K562 (cell line): ENCODE data around the gene UPF1. TPM values are rescaled to one million over a fixed set of nuclear protein-coding genes. Genes with fewer than 3 reads are reported as not detected.

Experiments
- ATAC-seq: fragments of 200-7000 bp; cut with Tn5 transposase; 3 replicates; pipeline ENCODE4 v1.9.1; 2020; ENCODE audit warnings: moderate library complexity
- BruUV-seq: library from RNA; stranded (reverse); fragments of 400-500 nt; replicated peaks from 2 replicates; lab custom pipeline; 2021; lab: Mats Ljungman, UMichigan
- CTCF ChIA-PET: fragments of 300-600 bp; formaldehyde crosslinking; extraction: SDS; loops from one replicate; lab custom pipeline; 2021; ENCODE audit warnings: low intra/inter-chr PET ratio; lab: Yijun Ruan, JAX
- POLR2A ChIA-PET: fragments of 300-600, 350-650 bp; sonication (Branson Sonifier 250); formaldehyde crosslinking; extraction: SDS; loops from one replicate; lab custom pipeline; 2021; ENCODE audit warnings: antibody characterized with exemption, inconsistent platforms; lab: Yijun Ruan, JAX
- DNase-seq, 4 experiments: peaks; one replicate each; pipeline versions ENCODE4 v3.0.0 to v3.0.0-alpha.2; 2011 to 2018; ENCODE audit warnings: low spot score in 3 of 4, mixed read lengths in 3 of 4; ENCODE audit errors: extremely low read depth in 1 of 4
- FAIRE-seq: peaks from 2 replicates; lab custom pipeline; 2011; peaks lifted over from hg19 to GRCh38; lab: Jason Lieb, UNC
- H2AFZ ChIP-seq: 2 replicates; pipeline ENCODE4 v1.6.0; 2011; ENCODE audit warnings: low read depth, low read length, control low read depth, inconsistent platforms
- H3K27ac ChIP-seq: fragments of 200-600 bp; 3 replicates; pipeline ENCODE4 v1.8.0; 2011; ENCODE audit warnings: low read depth, mild to moderate bottlenecking, control low read depth, inconsistent platforms, low read length, moderate library complexity, mixed read lengths; ENCODE audit errors: extremely low read depth
- H3K27me3 ChIP-seq, 2 experiments: fragments of 300-600 bp in 1 of 2; 2 replicates in 1 of 2; 3 replicates in 1 of 2; pipeline versions ENCODE4 v1.6.0 to v1.8.0; 2011; ENCODE audit warnings: inconsistent platforms in 2 of 2, low read length in 2 of 2, mild to moderate bottlenecking in 1 of 2, mixed read lengths in 1 of 2, moderate library complexity in 1 of 2; ENCODE audit not compliant: control insufficient read depth in 2 of 2, insufficient read depth in 2 of 2
- H3K36me3 ChIP-seq: fragments of 300-600 bp; 3 replicates; pipeline ENCODE4 v1.8.0; 2011; ENCODE audit warnings: mild to moderate bottlenecking, low read length, inconsistent platforms; ENCODE audit not compliant: control insufficient read depth, insufficient read depth
- H3K4me1 ChIP-seq, 2 experiments: fragments of 200-600 bp in 1 of 2; replicated peaks in 1 of 2; 2 replicates in 1 of 2; 3 replicates in 1 of 2; pipeline versions ENCODE4 v1.5.1 to v1.8.0; 2011; ENCODE audit warnings: inconsistent platforms in 2 of 2, low read length in 2 of 2, mild to moderate bottlenecking in 1 of 2, mixed read lengths in 1 of 2, moderate library complexity in 1 of 2; ENCODE audit not compliant: control insufficient read depth in 2 of 2, insufficient read depth in 2 of 2
- H3K4me2 ChIP-seq: 2 replicates; pipeline ENCODE4 v1.6.1; 2011; ENCODE audit warnings: low read length, control low read depth, inconsistent platforms, mixed read lengths; ENCODE audit not compliant: insufficient read depth
- H3K4me3 ChIP-seq: fragments of 200-600 bp; sonication (generic), shearing (Covaris generic); 2 replicates; pipeline ENCODE4 v1.5.1; 2016; ENCODE audit warnings: control low read depth, inconsistent platforms
- H3K79me2 ChIP-seq: fragments of 200-600 bp; 3 replicates; pipeline ENCODE4 v1.8.0; 2011; ENCODE audit warnings: low read length, inconsistent platforms; ENCODE audit not compliant: control insufficient read depth, insufficient read depth
- H3K9ac ChIP-seq, 2 experiments: 2 replicates each; pipeline versions ENCODE4 v1.6.0 to v1.6.1; 2011; ENCODE audit warnings: low read depth in 2 of 2, low read length in 2 of 2, control low read depth in 1 of 2, inconsistent platforms in 1 of 2, mild to moderate bottlenecking in 1 of 2, mixed read lengths in 1 of 2; ENCODE audit not compliant: insufficient read depth in 1 of 2
- H3K9me1 ChIP-seq: one replicate; pipeline ENCODE4 v1.6.0; 2011; ENCODE audit warnings: inconsistent platforms, mild to moderate bottlenecking, low read length, moderate library complexity; ENCODE audit not compliant: control insufficient read depth, insufficient read depth
- H3K9me3 ChIP-seq: replicated peaks from 2 replicates; pipeline ENCODE4 v1.5.1; 2011; ENCODE audit warnings: low read depth, low read length, inconsistent platforms; ENCODE audit not compliant: control insufficient read depth, insufficient read depth
- H4K20me1 ChIP-seq: replicated peaks from 2 replicates; pipeline ENCODE4 v1.6.1; 2011; ENCODE audit warnings: low read length, inconsistent platforms, mixed read lengths; ENCODE audit not compliant: control insufficient read depth, insufficient read depth
- E2F5 ChIP-seq: sonication (generic); formaldehyde crosslinking; IDR thresholded peaks from 2 replicates; pipeline ENCODE4 v1.8.0; 2022; ENCODE audit warnings: mild to moderate bottlenecking, missing genetic modification reagents
- E2F6 ChIP-seq, 2 experiments: IDR thresholded peaks; 2 replicates each; pipeline ENCODE4 v1.6.1; 2011; ENCODE audit warnings: borderline replicate concordance in 1 of 2, control low read depth in 1 of 2, low read depth in 1 of 2, low read length in 1 of 2, mild to moderate bottlenecking in 1 of 2, mixed read lengths in 1 of 2, moderate library complexity in 1 of 2; ENCODE audit not compliant: insufficient read depth in 1 of 2, insufficient read length in 1 of 2, poor library complexity in 1 of 2, severe bottlenecking in 1 of 2; ENCODE audit errors: extremely low read depth in 1 of 2
- EGR1 ChIP-seq: fragments of 450-650 bp; conservative IDR thresholded peaks from 2 replicates; pipeline ENCODE4 v1.6.1; 2017; ENCODE audit warnings: mild to moderate bottlenecking
- HSF4 ChIP-seq: fragments of 250-450 bp; sonication (Bioruptor Pico); IDR thresholded peaks from 2 replicates; pipeline ENCODE4 v2.1.2; 2022; ENCODE audit warnings: mild to moderate bottlenecking, moderate library complexity, borderline replicate concordance
- JUNB ChIP-seq: fragments of 450-650 bp; formaldehyde crosslinking; conservative IDR thresholded peaks from 2 replicates; pipeline ENCODE4 v1.4.0; 2020; ENCODE audit warnings: mild to moderate bottlenecking
- LCOR ChIP-seq: sonication (generic); formaldehyde crosslinking; IDR thresholded peaks from 2 replicates; pipeline ENCODE4 v1.8.0; 2022; ENCODE audit warnings: mild to moderate bottlenecking, missing genetic modification reagents
- MTA1 ChIP-seq: fragments of 450-650 bp; IDR thresholded peaks from 2 replicates; pipeline ENCODE4 v1.6.1; 2017; ENCODE audit warnings: borderline replicate concordance
- MYNN ChIP-seq, 2 experiments: sonication (generic); formaldehyde crosslinking in 1 of 2; IDR thresholded peaks; 2 replicates each; pipeline versions ENCODE4 v1.5.0 to v1.6.1; 2016 to 2020; ENCODE audit warnings: antibody characterized with exemption in 1 of 2, missing genetic modification reagents in 1 of 2
- OTX1 ChIP-seq: fragments of 450-650 bp; formaldehyde crosslinking; IDR thresholded peaks from 2 replicates; pipeline ENCODE4 v1.4.0; 2022; ENCODE audit warnings: mild to moderate bottlenecking
- RB1 ChIP-seq: fragments of 450-650 bp; IDR thresholded peaks from 2 replicates; pipeline ENCODE4 v1.6.1; 2017; ENCODE audit warnings: low read depth, mild to moderate bottlenecking
- RBFOX2 ChIP-seq: fragments of 200-400 bp; formaldehyde crosslinking; IDR thresholded peaks from 2 replicates; pipeline ENCODE4 v1.6.1; 2017; ENCODE audit warnings: low read depth, mild to moderate bottlenecking, low read length, moderate library complexity
- SAP30 ChIP-seq: fragments of 200-600 bp; sonication (generic); IDR thresholded peaks from 2 replicates; pipeline ENCODE4 v1.6.1; 2012; ENCODE audit warnings: borderline replicate concordance, low read depth, mild to moderate bottlenecking, moderate library complexity, low read length, control low read depth, inconsistent platforms; ENCODE audit not compliant: insufficient read depth, poor library complexity, severe bottlenecking
- STAG1 ChIP-seq: sonication (generic); formaldehyde crosslinking; IDR thresholded peaks from 2 replicates; pipeline ENCODE4 v1.5.0; 2020; ENCODE audit warnings: missing genetic modification reagents, borderline replicate concordance
- TCFL5 ChIP-seq: fragments of 250-450 bp; sonication (Bioruptor Pico); conservative IDR thresholded peaks from 2 replicates; pipeline ENCODE4 v1.6.1; 2021; ENCODE audit warnings: mild to moderate bottlenecking, moderate library complexity, matching md5 sums
- ZNF639 ChIP-seq, 2 experiments: fragments of 200-800 bp in 1 of 2; sonication (Bioruptor generic) in 1 of 2; sonication (generic) in 1 of 2; formaldehyde crosslinking in 1 of 2; IDR thresholded peaks in 1 of 2; conservative IDR thresholded peaks in 1 of 2; 2 replicates each; pipeline versions ENCODE4 v1.5.0 to v1.6.1; 2016 to 2020; ENCODE audit warnings: missing compliant biosample characterization in 1 of 2, missing genetic modification characterization in 1 of 2, missing genetic modification reagents in 1 of 2
- ZNF644 ChIP-seq: fragments of 200-800 bp; sonication (Bioruptor generic); IDR thresholded peaks from 2 replicates; pipeline ENCODE4 v1.6.1; 2016; ENCODE audit warnings: low read depth, missing genetic modification characterization, missing compliant biosample characterization
- WGBS: fragments of 100-300 bp; shearing (Covaris generic); methylation state at CpG from one replicate; pipeline ENCODE4 v1.1.6; 2016; ENCODE audit warnings: low coverage, mixed read lengths; ENCODE audit not compliant: insufficient coverage; ENCODE audit errors: missing lambda C conversion rate; 5-methylcytosine and 5-hydroxymethylcytosine counted together
- in situ Hi-C: fragments of 300-500 bp; cut with MboI; formaldehyde crosslinking; loops from 4 replicates; pipeline ENCODE4 v1.15.0; 2018; ENCODE audit warnings: inconsistent platforms, mixed read lengths
- intact Hi-C: fragments of 100-400 bp; cut with micrococcal nuclease; formaldehyde crosslinking; loops from 2 replicates; pipeline ENCODE4 v1.14.2; 2022
- polyA plus RNA-seq, 8 experiments: library from polyadenylated mRNA; depleted of rRNA in 4 of 8; stranded (reverse) in 5 of 8; unstranded in 3 of 8; fragments of >200 nt; fragmentation: Nextera tagmentation in 2 of 8; fragmentation: Illumina TruSeq in 1 of 8; extraction: Ambion mirVana in 2 of 8; extraction: Trizol in 1 of 8; gene quantifications; 2 replicates each; pipeline versions ENCODE4 v1.2.1 to v1.2.3, GENCODE V29; 2011 to 2014; ENCODE audit warnings: inconsistent platforms in 1 of 8, missing spikeins in 1 of 8
- total RNA-seq, 7 experiments: library from RNA; depleted of rRNA in 6 of 7; stranded (reverse); fragments of >200 nt in 6 of 7; fragmentation: Illumina TruSeq in 2 of 7; extraction: Trizol in 2 of 7; gene quantifications; 2 replicates each; pipeline versions ENCODE4 v1.2.1 to v1.2.3, GENCODE V29; 2011 to 2021; ENCODE audit warnings: low replicate concordance in 1 of 7

UPF1 gene
- total and polyA plus RNA-seq, 9 of the 15 experiments (the other 6 are each of a cell fraction or from before 2014, with no cell fraction given): 0.34 to 103 (median 27.9) TPM

GRCh38 chr19:18895038-18895823, 63.5 kb downstream of the UPF1 start:
- peak; percentile 81 for ATAC-seq
- POLR2A ChIA-PET: interaction anchor here (1.0 to 1.4 kb wide), 3 partner anchors 11 to 24 kb away, joined by 3 to 4 read pairs (median 4); partner anchors contain the start of genes COPE and DDX49
- H3K27me3 ChIP-seq: peaks cover 0 to 5% of the 10 kb centered on the region in 2 experiments; a peak in 1 of 5 replicates
- DNase-seq: peak; percentile 69 to 72 (median 72)
- in situ Hi-C loops: no loop called here
- H3K4me3 ChIP-seq: peak overlapping the region; percentile 37
- no peaks in the 10 kb centered on the region for H3K79me2 ChIP-seq
- H3K9me3 ChIP-seq: no peaks in the 10 kb centered on the region
- peak overlapping the region; percentile 30 to 90; a peak in 3 of 4 replicates for H3K9ac ChIP-seq
- peaks cover 3% of the 10 kb centered on the region for H3K9me1 ChIP-seq
- no peak overlapping the region for H3K27ac ChIP-seq
- no peak for FAIRE-seq
- peaks cover 17% of the 10 kb centered on the region for H4K20me1 ChIP-seq
- peak overlapping the region; percentile 64 for H2AFZ ChIP-seq
- H3K4me1 ChIP-seq: peaks cover 12 to 64% of the 10 kb centered on the region in 2 experiments
- CTCF ChIA-PET: interaction anchor here (0.6 to 1.7 kb wide), 4 partner anchors 24 to 749 kb away, joined by 3 to 11 read pairs (median 5); partner anchors contain the start of genes COPE and DDX49
- BruUV-seq: no TSS peak
- peaks cover 13% of the 10 kb centered on the region; the same call in 1 of the 3 replicates for H3K36me3 ChIP-seq
- WGBS: under 1% methylated on average over 51 of the region's 72 CpGs
- H3K4me2 ChIP-seq: peak overlapping the region; percentile 60
- intact Hi-C loops: loop anchor here (1.0 to 5.0 kb wide), 2 partner anchors 91 to 242 kb away; partner anchors contain the start of gene TMEM161A
- TF ChIP-seq ZNF639 (CRISPR knock-in tag; conservative IDR thresholded peaks at IDR 0.05 in 1 of 2, IDR thresholded peaks at IDR 0.05 in 1 of 2) (no peak), LCOR (CRISPR knock-in tag) (0 out of 2 replicates have a peak, but pooled peaks have one; percentile 49), OTX1 (CRISPR knock-in tag) (no peak), JUNB (no peak), MYNN (IDR thresholded peaks at IDR 0.05) (no peak), MYNN (CRISPR knock-in tag; IDR thresholded peaks at IDR 0.05) (no peak), RBFOX2 (peak; percentile 48; the same call in 1 of the 2 replicates), MTA1 (no peak), TCFL5 (CRISPR knock-in tag) (no peak), HSF4 (CRISPR knock-in tag) (no peak), SAP30 (peak; percentile 24), ZNF644 (tag) (no peak), RB1 (peak; percentile 49), E2F5 (CRISPR knock-in tag) (no peak), STAG1 (peak; percentile 63; the same call in 1 of the 2 replicates), E2F6 (IDR thresholded peaks at IDR 0.05; ENCODE audit: borderline replicate concordance in 1 of 2, extremely low read depth in 1 of 2, insufficient read depth in 1 of 2, insufficient read length in 1 of 2, low read depth in 1 of 2, low read length in 1 of 2, poor library complexity in 1 of 2, severe bottlenecking in 1 of 2) (peak in 1 of 2 experiments; percentile 71), EGR1 (peak; percentile 45; the same call in 1 of the 2 replicates)
